ENCODE results near the gene TSHB.
A peak's percentile ranks its signal among the peaks of the same experiment; 100 is the strongest.

TSHB gene

GRCh38 chr1:115068826-115069585 is 39.4 kb downstream of the TSHB start:
- Mint-ChIP-seq H3K27ac (no peak overlapping the region), H3K4me1 (ENCODE audit: low read depth) (peaks cover 55% of the 10 kb centered on the region), H3K36me3 (ENCODE audit: low read depth) (no peaks in the 10 kb centered on the region), H3K9me3 (no peaks in the 10 kb centered on the region), H3K4me3 (no peak overlapping the region), H3K27me3 (no peaks in the 10 kb centered on the region)
- no peak for DNase-seq

DNA sequence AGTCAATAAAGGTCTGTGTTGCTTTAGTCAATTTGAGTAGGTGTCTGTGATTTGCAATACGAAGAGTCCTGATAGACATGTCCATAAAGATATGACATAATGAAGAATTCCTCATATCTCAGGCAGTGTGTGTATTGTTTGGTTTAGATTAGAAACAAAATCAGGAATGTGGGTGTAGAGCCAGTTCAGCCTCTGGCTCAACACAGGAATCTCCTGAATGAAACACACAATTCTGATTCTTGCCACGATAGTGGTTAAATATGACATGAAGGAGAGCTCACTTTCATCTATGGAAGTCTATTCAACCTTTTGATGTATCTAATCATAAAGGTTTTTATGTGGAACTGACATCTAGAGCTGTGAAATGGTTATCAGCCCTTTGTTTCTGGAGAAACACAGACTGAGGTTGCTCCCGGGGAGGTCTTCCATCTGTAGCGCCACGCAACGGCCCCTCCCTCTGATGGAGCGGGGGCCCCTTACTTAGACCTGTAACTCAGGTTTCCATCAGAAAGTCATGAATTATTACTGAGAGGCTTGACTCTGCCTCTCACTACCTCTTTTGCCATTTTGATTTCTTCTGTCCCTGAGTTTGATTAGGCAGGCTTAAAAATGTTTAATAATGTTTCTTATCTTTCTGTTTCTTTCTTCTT is 40.2 kb downstream of the TSHB start:
- Mint-ChIP-seq H3K9me3 (no peaks in the 10 kb centered on the region), H3K27ac (no peak overlapping the region), H3K36me3 (ENCODE audit: low read depth) (no peaks in the 10 kb centered on the region), H3K4me3 (no peak overlapping the region), H3K4me1 (ENCODE audit: low read depth) (peaks cover 49% of the 10 kb centered on the region), H3K27me3 (no peaks in the 10 kb centered on the region)
- no peak for DNase-seq

- H3K27me3 Mint-ChIP-seq = no peaks in the 10 kb centered on the region
- peaks cover 54% of the 10 kb centered on the region for H3K4me1 Mint-ChIP-seq (ENCODE audit: low read depth)
- no peak for DNase-seq
- H3K9me3 Mint-ChIP-seq = no peaks in the 10 kb centered on the region
- no peak overlapping the region for H3K27ac Mint-ChIP-seq
- no peaks in the 10 kb centered on the region for H3K36me3 Mint-ChIP-seq (ENCODE audit: low read depth)
- no peak overlapping the region for H3K4me3 Mint-ChIP-seq
Measured at GRCh38 chr1:115071012-115071664, 41.5 kb downstream of the TSHB start.

- DNase-seq = no peak
- Mint-ChIP-seq H3K27me3 (no peaks in the 10 kb centered on the region), H3K36me3 (ENCODE audit: low read depth) (no peaks in the 10 kb centered on the region), H3K4me3 (no peak overlapping the region), H3K27ac (peak overlapping the region; percentile 34), H3K9me3 (no peaks in the 10 kb centered on the region), H3K4me1 (ENCODE audit: low read depth) (peaks cover 52% of the 10 kb centered on the region)
Measured at GRCh38 chr1:115073298-115074087, 43.9 kb downstream of the TSHB start.

DNA sequence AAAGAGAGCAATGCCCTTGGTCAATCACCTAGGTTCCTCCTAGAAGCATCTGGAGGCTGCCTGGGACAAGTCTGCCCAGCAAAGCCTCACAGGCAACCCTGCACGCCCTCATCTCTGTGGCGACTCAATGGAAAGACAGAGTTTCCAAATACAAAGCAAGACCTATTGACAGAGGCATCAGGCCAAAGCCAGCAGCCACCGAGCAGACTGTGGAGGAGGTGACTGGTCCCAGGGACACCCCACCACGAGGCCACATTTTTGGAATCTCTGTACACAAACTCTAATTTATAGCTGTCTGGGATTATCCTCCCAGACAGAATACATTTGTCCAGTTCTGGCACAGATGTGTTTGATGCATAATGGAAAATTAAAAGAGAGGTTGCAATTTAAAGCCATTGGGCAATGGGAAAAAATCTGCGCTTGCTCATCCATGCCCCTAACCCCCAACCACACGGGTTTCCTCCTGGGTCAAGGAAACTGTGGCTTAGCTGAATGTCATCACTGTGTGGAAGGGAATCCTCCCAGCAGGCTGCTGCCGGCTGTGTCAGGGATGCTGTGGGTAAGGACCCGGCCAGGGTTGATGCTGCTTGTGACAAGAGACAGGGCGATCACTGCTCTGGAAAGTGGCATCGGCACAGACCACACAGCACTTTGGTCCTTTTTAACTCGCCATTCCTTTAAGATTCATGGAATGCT is 45.4 kb downstream of the TSHB start:
- Mint-ChIP-seq H3K9me3 (no peaks in the 10 kb centered on the region), H3K27me3 (no peaks in the 10 kb centered on the region), H3K4me3 (no peak overlapping the region), H3K27ac (no peak overlapping the region), H3K4me1 (ENCODE audit: low read depth) (peaks cover 46% of the 10 kb centered on the region), H3K36me3 (ENCODE audit: low read depth) (no peaks in the 10 kb centered on the region)
- no peak for DNase-seq

GRCh38 chr1:115076384-115076915 is 46.8 kb downstream of the TSHB start:
- no peak for DNase-seq
- no peaks in the 10 kb centered on the region for H3K36me3 Mint-ChIP-seq (ENCODE audit: low read depth)
- no peaks in the 10 kb centered on the region for H3K27me3 Mint-ChIP-seq
- no peaks in the 10 kb centered on the region for H3K9me3 Mint-ChIP-seq
- no peak overlapping the region for H3K4me3 Mint-ChIP-seq
- peaks cover 31% of the 10 kb centered on the region for H3K4me1 Mint-ChIP-seq (ENCODE audit: low read depth)
- H3K27ac Mint-ChIP-seq = no peak overlapping the region

GRCh38 chr1:115077286-115077983 is 47.8 kb downstream of the TSHB start:
- Mint-ChIP-seq H3K9me3 (no peaks in the 10 kb centered on the region), H3K36me3 (ENCODE audit: low read depth) (no peaks in the 10 kb centered on the region), H3K4me1 (ENCODE audit: low read depth) (peaks cover 22% of the 10 kb centered on the region), H3K27ac (no peak overlapping the region), H3K27me3 (no peaks in the 10 kb centered on the region), H3K4me3 (no peak overlapping the region)
- DNase-seq = no peak

DNA sequence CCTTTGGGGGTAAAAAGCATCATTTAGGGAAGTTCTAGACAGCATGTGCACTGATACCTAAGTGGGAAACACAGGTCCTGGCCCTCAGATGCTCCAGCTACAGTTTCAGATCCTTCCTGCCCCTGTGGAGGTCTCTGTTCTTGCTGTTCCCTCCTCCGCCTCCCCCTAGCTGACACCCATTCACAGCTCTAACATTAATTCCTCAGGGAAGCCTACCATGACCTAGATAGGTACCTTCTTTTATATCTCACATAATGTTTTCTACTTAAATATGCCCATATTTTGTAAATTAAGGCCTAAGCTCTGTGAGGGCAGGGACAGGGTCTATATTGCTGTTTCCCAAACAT is 48.3 kb downstream of the TSHB start:
- Mint-ChIP-seq H3K9me3 (no peaks in the 10 kb centered on the region), H3K27me3 (no peaks in the 10 kb centered on the region), H3K4me1 (ENCODE audit: low read depth) (peaks cover 16% of the 10 kb centered on the region), H3K4me3 (no peak overlapping the region), H3K27ac (no peak overlapping the region), H3K36me3 (ENCODE audit: low read depth) (no peaks in the 10 kb centered on the region)
- DNase-seq = no peak

- Mint-ChIP-seq H3K36me3 (ENCODE audit: low read depth) (no peaks in the 10 kb centered on the region), H3K4me1 (ENCODE audit: low read depth) (peaks cover 9% of the 10 kb centered on the region), H3K4me3 (no peak overlapping the region), H3K27me3 (no peaks in the 10 kb centered on the region), H3K27ac (no peak overlapping the region), H3K9me3 (no peaks in the 10 kb centered on the region)
- no peak for DNase-seq
Measured at GRCh38 chr1:115078708-115079107, 49.1 kb downstream of the TSHB start.

- DNase-seq = no peak
- H3K9me3 Mint-ChIP-seq = no peaks in the 10 kb centered on the region
- H3K36me3 Mint-ChIP-seq (ENCODE audit: low read depth) = no peaks in the 10 kb centered on the region
- H3K27me3 Mint-ChIP-seq = peaks cover under 1% of the 10 kb centered on the region
- H3K4me3 Mint-ChIP-seq = no peak overlapping the region
- peaks cover 20% of the 10 kb centered on the region for H3K4me1 Mint-ChIP-seq (ENCODE audit: low read depth)
- H3K27ac Mint-ChIP-seq = no peak overlapping the region
Measured at GRCh38 chr1:115082949-115083348, 53.3 kb downstream of the TSHB start.
